Motor neuron (in vitro differentiated cells): ENCODE results near the gene MT1M. TPM values are rescaled to one million over a fixed set of nuclear protein-coding genes. Genes with fewer than 3 reads are reported as not detected.
"Not testable (repeated sequence)": the region's sequence is repeated elsewhere in the genome, so short reads cannot be mapped to it uniquely, and the experiment has no call there.

Experiments used
- ATAC-seq, 8 experiments: fragments of 200-7000 bp; cut with Tn5 transposase; replicated peaks in 6 of 8; 2 replicates each; pipeline ENCODE4 v1.8.0; 2021; ENCODE audit warnings: mild to moderate bottlenecking in 8 of 8, moderate library complexity in 8 of 8
- H3K27ac ChIP-seq, 2 donors: fragments of 250-450 bp; sonication (Bioruptor Pico); 2 replicates each; pipeline ENCODE4 v1.9.0; 2021; ENCODE audit warnings: antibody characterized with exemption in 2 of 2, mild to moderate bottlenecking in 2 of 2, moderate library complexity in 1 of 2
- H3K4me1 ChIP-seq, 2 donors: fragments of 250-450 bp; sonication (Bioruptor Pico); replicated peaks in 1 of 2; 2 replicates each; pipeline ENCODE4 v1.6.1; 2021; ENCODE audit warnings: antibody characterized with exemption in 2 of 2, mild to moderate bottlenecking in 2 of 2, moderate library complexity in 1 of 2
- H3K4me3 ChIP-seq, 5 donors: fragments of 250-450 bp; sonication (Bioruptor Pico); 2 replicates each; pipeline ENCODE4 v1.9.0; 2021; ENCODE audit warnings: antibody characterized with exemption in 5 of 5, mild to moderate bottlenecking in 5 of 5, moderate library complexity in 4 of 5
- WGBS, 10 experiments: fragments of 450-650 bp; shearing (Covaris generic); methylation state at CpG; one replicate each; pipeline ENCODE4 v1.0.0; 2022; 5-methylcytosine and 5-hydroxymethylcytosine counted together
- in situ Hi-C, 9 experiments: fragments of 400-800 bp; cut with MboI; loops; one replicate each; pipeline ENCODE4 v1.15.0; 2021; ENCODE audit warnings: low sequenced_read_pairs in 9 of 9, low pct_unique_long_range_greater_than_20kb in 2 of 9; ENCODE audit not compliant: unreplicated experiment in 9 of 9
- total RNA-seq, 8 experiments: library from RNA; unstranded; fragments of 300-600 nt; gene quantifications; 2 replicates each; pipeline versions ENCODE4 v1.2.3 to v1.2.4, GENCODE V29; 2022

Gene MT1M
- total RNA-seq, 8 experiments from 2014 or later = 0.25 to 1.5 (median 0.46) TPM; not detected in 4

- Histone ChIP-seq H3K27ac (no peak overlapping the region), H3K4me1 (peaks cover 8 to 18% of the 10 kb centered on the region in 2 donors), H3K4me3 (no peak overlapping the region)
- WGBS, 10 experiments = 0 to 80% (median 14%) methylated on average over 1 to 9 of the region's 19 CpGs; no CpG with 5 or more reads in 3 of the 10 experiments
- ATAC-seq = no peak
- in situ Hi-C loops = no loop called here
Observed at GRCh38 chr16:56669840-56670619, 37.6 kb downstream of the MT1M start.

- Histone ChIP-seq H3K4me1 (peaks cover 10 to 23% of the 10 kb centered on the region in 2 donors), H3K27ac (no peak overlapping the region), H3K4me3 (no peak overlapping the region)
- 67% methylated on average over 1 of the region's 2 CpGs; no CpG with 5 or more reads in 9 of the 10 experiments for WGBS, 10 experiments
- in situ Hi-C loops = no loop called here
- ATAC-seq = no peak
Observed at GRCh38 chr16:56670620-56670934, 38.1 kb downstream of the MT1M start.

DNA sequence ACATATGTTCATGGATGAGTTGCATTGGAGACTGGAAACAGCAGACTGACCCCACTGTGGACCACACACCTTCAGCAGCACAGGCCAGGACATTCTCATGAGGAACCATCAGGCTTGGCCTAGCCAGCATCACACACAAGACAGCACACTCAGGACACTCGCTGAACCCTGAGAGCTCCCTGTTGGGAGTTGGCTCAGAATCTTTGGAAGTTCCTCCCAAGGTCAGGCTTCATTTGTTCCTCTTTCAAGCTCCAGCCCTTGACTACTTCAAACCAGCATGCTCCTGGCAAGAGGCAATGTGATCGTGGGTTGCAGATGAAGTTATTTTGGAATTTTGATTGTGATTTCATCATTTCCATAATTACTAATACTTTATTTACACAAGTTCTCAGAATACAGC is 39.2 kb downstream of the MT1M start:
- ATAC-seq = peak in 1 of 8 experiments; percentile 6
- H3K4me1 ChIP-seq = peaks cover 10 to 27% of the 10 kb centered on the region in 2 donors
- in situ Hi-C loops, H3K27ac ChIP-seq, H3K4me3 ChIP-seq: not testable (repeated sequence)
- 28 to 67% (median 54%) methylated on average over 1 to 2 of the region's 2 CpGs; no CpG with 5 or more reads in 7 of the 10 experiments for WGBS, 10 experiments

DNA sequence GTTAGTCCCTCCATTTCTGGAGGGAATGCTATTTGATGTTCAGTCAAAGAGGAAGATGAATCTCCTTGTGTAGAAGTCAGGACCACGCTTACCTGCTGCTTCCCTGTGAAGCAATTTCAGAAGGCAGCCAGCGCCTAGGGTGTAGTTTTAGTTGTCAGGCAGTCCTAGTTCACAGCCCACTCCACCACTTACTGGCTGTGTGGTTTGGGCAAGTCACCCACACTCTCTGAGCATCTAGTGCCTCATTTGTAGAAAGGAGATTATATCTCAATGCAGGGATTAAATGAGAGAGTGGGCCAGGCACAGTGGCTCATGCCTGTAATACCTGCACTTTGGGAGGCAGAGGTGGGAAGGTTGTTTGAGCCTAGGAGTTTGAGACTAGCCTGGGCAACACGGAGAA is 39.7 kb downstream of the MT1M start:
- H3K4me1 ChIP-seq = peaks cover 10 to 27% of the 10 kb centered on the region in 2 donors
- WGBS, 10 experiments = 50 to 86% (median 71%) methylated on average over 1 to 2 of the region's 3 CpGs; no CpG with 5 or more reads in 4 of the 10 experiments
- H3K27ac ChIP-seq, H3K4me3 ChIP-seq, in situ Hi-C loops, ATAC-seq: not testable (repeated sequence)

DNA sequence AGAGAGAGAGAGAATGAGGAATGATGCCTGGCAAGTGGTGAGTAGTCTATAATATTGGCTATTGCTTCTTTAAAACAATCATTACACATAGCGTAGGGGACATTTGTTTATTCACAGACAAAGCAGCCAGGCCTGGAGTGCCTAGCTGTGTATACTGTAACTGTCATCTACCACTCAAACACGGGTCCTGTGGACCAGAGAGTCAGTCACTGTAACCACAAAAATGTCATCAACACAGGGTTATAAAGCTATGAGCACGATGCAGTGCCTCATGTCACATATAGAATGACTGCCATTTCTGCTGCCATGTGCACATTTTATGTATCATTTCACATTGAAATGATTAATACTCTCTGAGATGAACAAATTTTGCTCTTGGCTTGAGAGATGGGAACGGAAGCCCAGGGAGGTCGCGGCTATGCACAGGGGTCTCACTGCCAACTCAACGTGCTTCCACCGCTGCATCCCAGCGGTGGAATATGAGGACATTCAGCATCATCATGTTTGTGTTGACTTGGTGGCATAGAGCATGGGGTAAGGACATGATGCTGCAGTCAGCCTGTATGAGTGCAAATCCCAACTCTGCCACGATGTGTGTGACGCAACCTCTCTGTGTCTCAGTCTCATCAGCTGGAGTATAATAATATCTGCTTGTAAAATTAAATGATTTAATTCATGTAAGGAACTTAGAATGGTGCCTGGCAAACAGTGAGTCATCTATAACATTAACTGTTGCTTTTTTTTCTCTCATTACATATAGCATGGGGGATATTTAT is 40.5 kb downstream of the MT1M start:
- Histone ChIP-seq H3K4me1 (peaks cover 10 to 27% of the 10 kb centered on the region in 2 donors), H3K27ac (no peak overlapping the region), H3K4me3 (no peak overlapping the region)
- ATAC-seq = no peak
- in situ Hi-C loops = no loop called here
- WGBS, 10 experiments = 30 to 87% (median 75%) methylated on average over 1 to 10 of the region's 11 CpGs

DNA sequence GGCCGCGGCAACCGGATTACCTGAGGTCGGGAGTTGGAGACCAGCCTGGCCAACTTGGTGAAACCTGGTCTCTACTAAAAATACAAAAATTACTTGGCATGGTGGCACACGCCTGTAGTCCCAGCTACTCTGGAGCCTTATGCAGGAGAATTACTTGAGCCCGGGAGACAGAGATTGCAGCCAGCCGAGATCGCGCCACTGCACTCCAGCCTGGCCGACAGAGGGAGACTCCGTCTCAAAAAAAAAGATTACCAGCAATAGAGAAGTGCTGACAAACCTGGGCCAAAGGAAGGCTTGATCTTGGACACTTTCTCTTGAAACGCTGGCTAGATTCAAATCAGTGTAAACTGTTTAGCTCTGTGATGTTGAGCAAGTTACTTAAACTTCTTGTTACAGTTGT is 41.5 kb downstream of the MT1M start:
- Histone ChIP-seq H3K27ac (no peak overlapping the region), H3K4me3 (no peak overlapping the region), H3K4me1 (peaks cover 10 to 24% of the 10 kb centered on the region in 2 donors)
- ATAC-seq = peak; percentile 52 to 94 (median 70)
- in situ Hi-C loops = no loop called here
- WGBS, 10 experiments = 0 to 80% (median 40%) methylated on average over 1 to 11 of the region's 12 CpGs; no CpG with 5 or more reads in 3 of the 10 experiments

- H3K4me3 ChIP-seq, H3K27ac ChIP-seq, in situ Hi-C loops: not testable (repeated sequence)
- H3K4me1 ChIP-seq = peaks cover 10 to 21% of the 10 kb centered on the region in 2 donors
- WGBS, 10 experiments = 0 to 87% (median 43%) methylated on average over 1 to 3 of the region's 6 CpGs; no CpG with 5 or more reads in 5 of the 10 experiments
- peak in 3 of 8 experiments; percentile 62 to 66 (median 63) for ATAC-seq
Observed at GRCh38 chr16:56674570-56674969, 42.1 kb downstream of the MT1M start.

DNA sequence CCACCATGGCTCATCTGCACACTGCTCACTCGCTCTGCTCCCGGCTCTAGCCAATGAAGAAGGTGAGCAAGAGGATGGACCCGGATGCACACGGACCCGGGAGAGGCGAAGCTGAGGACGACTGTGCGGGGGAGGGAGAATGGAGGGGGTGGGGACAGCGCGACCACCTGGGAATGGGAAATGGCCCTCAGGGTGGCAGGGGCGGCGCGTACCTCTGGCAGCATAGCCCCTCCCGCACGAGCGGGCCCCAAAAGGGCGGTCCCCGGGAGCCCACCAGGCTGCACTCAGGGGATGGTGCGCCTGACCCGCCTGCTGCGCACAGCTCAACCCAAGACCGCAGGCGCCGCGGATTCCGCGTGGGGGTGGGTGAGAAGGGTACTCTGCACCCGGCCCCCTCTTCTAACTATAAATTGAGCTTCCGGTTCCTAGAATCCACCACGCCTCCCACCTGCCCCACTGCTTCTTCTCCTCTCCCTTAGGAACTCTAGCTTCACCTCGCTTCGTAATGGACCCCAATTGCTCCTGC is 43.3 kb downstream of the MT1M start:
- Histone ChIP-seq H3K27ac (no peak overlapping the region), H3K4me3 (no peak overlapping the region), H3K4me1 (peaks cover 10 to 17% of the 10 kb centered on the region in 2 donors)
- ATAC-seq = peak in 4 of 8 experiments; percentile 10 to 21 (median 15)
- in situ Hi-C loops = loop anchor here in 2 of 9 experiments (25.0 kb wide), 1 partner anchor 963 kb away; no protein-coding TSS in a partner anchor
- 13 to 92% (median 73%) methylated on average over 2 to 4 of the region's 32 CpGs; no CpG with 5 or more reads in 4 of the 10 experiments for WGBS, 10 experiments

DNA sequence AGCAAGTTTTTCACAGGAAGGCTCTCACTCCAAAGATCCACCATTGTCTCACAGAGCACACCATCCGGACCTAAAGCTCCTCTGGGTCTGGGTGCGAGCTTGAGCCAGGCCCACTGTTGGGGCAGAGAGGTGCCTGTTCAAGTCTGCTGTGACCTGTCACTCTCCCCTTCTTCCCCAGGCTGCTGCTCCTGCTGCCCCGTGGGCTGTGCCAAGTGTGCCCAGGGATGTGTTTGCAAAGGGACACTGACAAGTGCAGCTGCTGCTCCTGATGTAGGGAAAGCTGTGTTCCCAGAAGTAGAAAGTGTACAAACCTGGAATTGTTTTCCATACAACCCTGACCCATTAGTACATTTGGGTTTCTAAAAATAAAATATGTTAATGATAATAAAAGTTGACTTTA is 45.0 kb downstream of the MT1M start:
- Histone ChIP-seq H3K4me3 (no peak overlapping the region), H3K4me1 (peaks cover 16 to 24% of the 10 kb centered on the region in 2 donors), H3K27ac (no peak overlapping the region)
- WGBS, 10 experiments = 10 to 100% (median 63%) methylated on average over 1 to 2 of the region's 3 CpGs; no CpG with 5 or more reads in 4 of the 10 experiments
- in situ Hi-C loops = loop anchor here in 2 of 9 experiments (25.0 kb wide), 1 partner anchor 965 kb away; no protein-coding TSS in a partner anchor
- ATAC-seq = no peak

DNA sequence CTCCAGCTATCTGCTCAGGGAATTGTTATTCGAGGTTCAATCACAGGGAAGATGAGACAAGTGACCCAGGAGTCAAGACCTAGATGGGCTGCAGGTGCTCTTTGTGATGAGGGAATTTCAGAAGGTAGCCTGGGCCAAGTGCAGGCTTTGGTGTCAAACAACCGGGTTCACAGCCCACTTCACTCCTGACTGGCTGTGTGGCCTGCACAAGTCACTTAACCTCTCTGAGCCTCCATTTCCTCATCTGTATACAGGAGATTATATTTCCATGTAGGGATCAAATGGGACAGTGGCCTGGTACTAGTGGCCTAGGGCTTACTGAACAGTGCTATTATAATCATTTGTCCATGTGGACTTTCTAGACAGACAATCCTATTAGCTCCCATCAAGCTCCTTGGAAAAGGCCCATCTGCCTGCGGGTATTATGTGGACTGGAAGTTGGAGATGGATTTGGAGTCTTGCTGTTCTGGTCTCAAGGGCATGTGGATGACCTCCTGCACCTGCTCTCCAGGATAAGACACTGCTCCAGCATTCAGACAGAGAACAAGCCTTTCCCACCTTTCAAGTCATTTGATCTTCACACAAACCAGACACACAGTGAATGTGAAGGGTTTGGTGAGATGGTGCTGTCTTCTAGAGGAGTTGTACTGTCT is 46.7 kb downstream of the MT1M start:
- in situ Hi-C loops = loop anchor here in 2 of 9 experiments (25.0 kb wide), 1 partner anchor 967 kb away; no protein-coding TSS in a partner anchor

DNA sequence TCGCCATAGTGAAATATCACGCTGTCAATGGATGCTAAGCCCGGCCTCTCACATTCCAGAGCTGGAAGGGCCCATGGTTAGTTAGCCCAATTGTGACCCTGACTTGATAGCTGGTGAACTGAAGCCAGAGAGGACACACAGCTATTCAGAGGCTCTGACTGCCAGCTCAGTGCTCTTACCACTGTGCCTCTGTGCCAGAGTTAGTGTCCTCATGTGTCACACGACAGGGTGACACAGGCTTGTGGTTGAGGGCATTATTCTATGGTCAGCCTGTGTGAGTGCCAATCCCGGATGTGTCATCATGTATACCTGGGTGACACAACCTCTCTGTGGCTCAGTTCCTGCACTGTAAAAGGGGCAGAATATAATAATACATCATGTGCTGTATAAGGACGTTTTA is 47.4 kb downstream of the MT1M start:
- Histone ChIP-seq H3K27ac (no peak overlapping the region), H3K4me3 (no peak overlapping the region), H3K4me1 (peaks cover 11 to 31% of the 10 kb centered on the region in 2 donors)
- in situ Hi-C loops = loop anchor here in 2 of 9 experiments (25.0 kb wide), 1 partner anchor 968 kb away; no protein-coding TSS in a partner anchor
- ATAC-seq = no peak
- WGBS, 10 experiments = 21 to 100% (median 65%) methylated on average over 1 to 5 of the region's 6 CpGs; no CpG with 5 or more reads in 3 of the 10 experiments

More for the DNA sequence above, 46.7 kb downstream of the MT1M start:
- H3K4me1 ChIP-seq = peaks cover 15 to 35% of the 10 kb centered on the region in 2 donors
- H3K4me3 ChIP-seq = no peak overlapping the region
- ATAC-seq = no peak
- 43 to 100% (median 83%) methylated on average over 1 to 2 of the region's 3 CpGs; no CpG with 5 or more reads in 5 of the 10 experiments for WGBS, 10 experiments
- no peak overlapping the region for H3K27ac ChIP-seq
